ENCODE measurements around the gene ZMIZ1.

Gene ZMIZ1

GRCh38 chr10:79349072-79349491 is 280.3 kb downstream of the ZMIZ1 start:
- no peak for DNase-seq

- no peak for DNase-seq
Measured at GRCh38 chr10:79349766-79350406, 281.1 kb downstream of the ZMIZ1 start.

GRCh38 chr10:79350407-79351154 is 281.8 kb downstream of the ZMIZ1 start:
- DNase-seq, result no peak

- no peak for DNase-seq
Measured at GRCh38 chr10:79351332-79351731, 282.6 kb downstream of the ZMIZ1 start.

- no peak for DNase-seq
Measured at GRCh38 chr10:79352035-79352877, 283.5 kb downstream of the ZMIZ1 start.

- DNase-seq, result no peak
Measured at GRCh38 chr10:79353000-79353406, 284.2 kb downstream of the ZMIZ1 start.

GRCh38 chr10:79353726-79354125 is 285.0 kb downstream of the ZMIZ1 start:
- DNase-seq, result no peak

GRCh38 chr10:79354141-79354540 is 285.4 kb downstream of the ZMIZ1 start:
- no peak for DNase-seq

GRCh38 chr10:79354615-79355014 is 285.8 kb downstream of the ZMIZ1 start:
- DNase-seq, result no peak

- no peak for DNase-seq
Measured at GRCh38 chr10:79355420-79356017, 286.8 kb downstream of the ZMIZ1 start.

GRCh38 chr10:79356104-79356503 is 287.3 kb downstream of the ZMIZ1 start:
- no peak for DNase-seq

- no peak for DNase-seq
Measured at GRCh38 chr10:79357180-79357579, 288.4 kb downstream of the ZMIZ1 start.

- no peak for DNase-seq
Measured at GRCh38 chr10:79358811-79359210, 290.0 kb downstream of the ZMIZ1 start.

GRCh38 chr10:79359816-79360498 is 291.2 kb downstream of the ZMIZ1 start:
- DNase-seq, result no peak

- no peak for DNase-seq
Measured at GRCh38 chr10:79360499-79361342, 292.0 kb downstream of the ZMIZ1 start.

- DNase-seq, result no peak
Measured at GRCh38 chr10:79361726-79362397, 293.1 kb downstream of the ZMIZ1 start.
